HL-60 (cell line): ENCODE measurements around the gene FRMPD2.

Experiments used
- GABPA ChIP-seq: IDR thresholded peaks from 2 replicates; pipeline ENCODE4 v1.6.1; 2012; ENCODE audit warnings: low read depth
- POLR2AphosphoS5 ChIP-seq: IDR thresholded peaks from 2 replicates; pipeline ENCODE4 v1.6.1; 2012; ENCODE audit warnings: low read depth
- TF ChIP-seq, protein P1 (sequence below): IDR thresholded peaks from one replicate; pipeline ENCODE4 v1.5.1; 2011; ENCODE audit warnings: low read length, control low read depth, inconsistent platforms; ENCODE audit not compliant: insufficient read depth
- TF ChIP-seq, protein P2 (sequence below): IDR thresholded peaks from 2 replicates; pipeline ENCODE4 v1.6.1; 2012; ENCODE audit warnings: low read depth; ENCODE audit not compliant: insufficient replicate concordance

DNA sequence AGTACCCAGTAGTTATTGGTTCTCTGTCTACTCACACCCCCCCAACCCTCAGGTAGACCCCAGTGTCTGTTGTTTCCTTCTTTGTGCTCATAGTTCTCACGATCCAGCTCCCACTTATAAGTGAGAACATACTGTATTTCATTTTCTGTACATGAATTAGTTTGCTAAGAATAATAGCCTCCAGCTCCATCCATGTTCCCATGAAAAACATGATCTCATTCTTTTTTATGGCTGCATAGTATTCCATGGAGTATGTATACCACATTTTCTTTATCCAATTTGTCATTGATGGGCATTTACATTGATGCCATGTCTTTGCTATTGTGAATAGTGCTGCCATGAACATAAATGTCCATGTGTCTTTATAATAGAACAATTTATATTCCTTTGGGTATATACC, 2.6 kb upstream of the FRMPD2 start:
- TF ChIP-seq, protein P1, sequence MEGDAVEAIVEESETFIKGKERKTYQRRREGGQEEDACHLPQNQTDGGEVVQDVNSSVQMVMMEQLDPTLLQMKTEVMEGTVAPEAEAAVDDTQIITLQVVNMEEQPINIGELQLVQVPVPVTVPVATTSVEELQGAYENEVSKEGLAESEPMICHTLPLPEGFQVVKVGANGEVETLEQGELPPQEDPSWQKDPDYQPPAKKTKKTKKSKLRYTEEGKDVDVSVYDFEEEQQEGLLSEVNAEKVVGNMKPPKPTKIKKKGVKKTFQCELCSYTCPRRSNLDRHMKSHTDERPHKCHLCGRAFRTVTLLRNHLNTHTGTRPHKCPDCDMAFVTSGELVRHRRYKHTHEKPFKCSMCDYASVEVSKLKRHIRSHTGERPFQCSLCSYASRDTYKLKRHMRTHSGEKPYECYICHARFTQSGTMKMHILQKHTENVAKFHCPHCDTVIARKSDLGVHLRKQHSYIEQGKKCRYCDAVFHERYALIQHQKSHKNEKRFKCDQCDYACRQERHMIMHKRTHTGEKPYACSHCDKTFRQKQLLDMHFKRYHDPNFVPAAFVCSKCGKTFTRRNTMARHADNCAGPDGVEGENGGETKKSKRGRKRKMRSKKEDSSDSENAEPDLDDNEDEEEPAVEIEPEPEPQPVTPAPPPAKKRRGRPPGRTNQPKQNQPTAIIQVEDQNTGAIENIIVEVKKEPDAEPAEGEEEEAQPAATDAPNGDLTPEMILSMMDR = no peak
- TF ChIP-seq GABPA (no peak), POLR2AphosphoS5 (no peak)
- TF ChIP-seq, protein P2, sequence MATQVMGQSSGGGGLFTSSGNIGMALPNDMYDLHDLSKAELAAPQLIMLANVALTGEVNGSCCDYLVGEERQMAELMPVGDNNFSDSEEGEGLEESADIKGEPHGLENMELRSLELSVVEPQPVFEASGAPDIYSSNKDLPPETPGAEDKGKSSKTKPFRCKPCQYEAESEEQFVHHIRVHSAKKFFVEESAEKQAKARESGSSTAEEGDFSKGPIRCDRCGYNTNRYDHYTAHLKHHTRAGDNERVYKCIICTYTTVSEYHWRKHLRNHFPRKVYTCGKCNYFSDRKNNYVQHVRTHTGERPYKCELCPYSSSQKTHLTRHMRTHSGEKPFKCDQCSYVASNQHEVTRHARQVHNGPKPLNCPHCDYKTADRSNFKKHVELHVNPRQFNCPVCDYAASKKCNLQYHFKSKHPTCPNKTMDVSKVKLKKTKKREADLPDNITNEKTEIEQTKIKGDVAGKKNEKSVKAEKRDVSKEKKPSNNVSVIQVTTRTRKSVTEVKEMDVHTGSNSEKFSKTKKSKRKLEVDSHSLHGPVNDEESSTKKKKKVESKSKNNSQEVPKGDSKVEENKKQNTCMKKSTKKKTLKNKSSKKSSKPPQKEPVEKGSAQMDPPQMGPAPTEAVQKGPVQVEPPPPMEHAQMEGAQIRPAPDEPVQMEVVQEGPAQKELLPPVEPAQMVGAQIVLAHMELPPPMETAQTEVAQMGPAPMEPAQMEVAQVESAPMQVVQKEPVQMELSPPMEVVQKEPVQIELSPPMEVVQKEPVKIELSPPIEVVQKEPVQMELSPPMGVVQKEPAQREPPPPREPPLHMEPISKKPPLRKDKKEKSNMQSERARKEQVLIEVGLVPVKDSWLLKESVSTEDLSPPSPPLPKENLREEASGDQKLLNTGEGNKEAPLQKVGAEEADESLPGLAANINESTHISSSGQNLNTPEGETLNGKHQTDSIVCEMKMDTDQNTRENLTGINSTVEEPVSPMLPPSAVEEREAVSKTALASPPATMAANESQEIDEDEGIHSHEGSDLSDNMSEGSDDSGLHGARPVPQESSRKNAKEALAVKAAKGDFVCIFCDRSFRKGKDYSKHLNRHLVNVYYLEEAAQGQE = no peak
